Stimulated activated CD8-positive, alpha-beta memory T cell treated with anti-CD3 and anti-CD28 coated beads, Interleukin-7, amount 100 ng/mL, for 4 hours (primary cell): ENCODE results near the gene NT5DC3.

ENCODE experiments used
- DNase-seq, 2 donors: peaks; one replicate each; pipeline ENCODE4 v3.0.0-alpha.2; 2020; ENCODE audit warnings: low read depth in 2 of 2

The NT5DC3 gene

DNA sequence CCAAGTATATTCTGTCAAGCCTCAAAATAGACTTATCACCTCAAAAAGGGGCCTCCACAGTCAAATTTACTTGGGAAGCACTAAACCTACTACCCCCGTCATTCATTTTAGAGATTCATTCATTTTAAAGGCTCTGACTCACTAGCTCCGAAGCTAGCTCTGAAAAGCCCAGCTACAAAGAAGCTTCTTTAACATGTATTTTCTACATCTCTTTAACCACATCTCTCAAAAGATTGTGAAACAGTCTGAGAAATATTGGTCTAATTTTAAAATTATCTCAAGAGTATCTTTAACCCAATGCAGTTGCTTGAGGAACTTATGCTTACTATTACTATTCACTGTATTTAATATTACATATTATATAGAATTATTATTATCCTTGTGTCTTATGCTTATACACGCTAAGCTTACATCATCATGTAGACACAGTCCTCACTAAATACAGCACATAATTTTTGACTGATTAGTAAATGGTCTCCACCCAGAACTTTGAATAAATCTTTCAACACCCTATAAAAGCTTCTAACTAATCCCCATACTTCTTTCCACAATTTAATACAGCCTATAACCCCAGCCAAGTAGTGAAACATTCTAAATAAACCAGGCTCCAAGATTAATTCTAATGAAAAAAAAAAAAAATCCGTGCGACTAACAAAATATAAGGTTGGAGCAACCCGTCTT, 7.8 kb downstream of the NT5DC3 start:
- DNase-seq, result no peak

DNA sequence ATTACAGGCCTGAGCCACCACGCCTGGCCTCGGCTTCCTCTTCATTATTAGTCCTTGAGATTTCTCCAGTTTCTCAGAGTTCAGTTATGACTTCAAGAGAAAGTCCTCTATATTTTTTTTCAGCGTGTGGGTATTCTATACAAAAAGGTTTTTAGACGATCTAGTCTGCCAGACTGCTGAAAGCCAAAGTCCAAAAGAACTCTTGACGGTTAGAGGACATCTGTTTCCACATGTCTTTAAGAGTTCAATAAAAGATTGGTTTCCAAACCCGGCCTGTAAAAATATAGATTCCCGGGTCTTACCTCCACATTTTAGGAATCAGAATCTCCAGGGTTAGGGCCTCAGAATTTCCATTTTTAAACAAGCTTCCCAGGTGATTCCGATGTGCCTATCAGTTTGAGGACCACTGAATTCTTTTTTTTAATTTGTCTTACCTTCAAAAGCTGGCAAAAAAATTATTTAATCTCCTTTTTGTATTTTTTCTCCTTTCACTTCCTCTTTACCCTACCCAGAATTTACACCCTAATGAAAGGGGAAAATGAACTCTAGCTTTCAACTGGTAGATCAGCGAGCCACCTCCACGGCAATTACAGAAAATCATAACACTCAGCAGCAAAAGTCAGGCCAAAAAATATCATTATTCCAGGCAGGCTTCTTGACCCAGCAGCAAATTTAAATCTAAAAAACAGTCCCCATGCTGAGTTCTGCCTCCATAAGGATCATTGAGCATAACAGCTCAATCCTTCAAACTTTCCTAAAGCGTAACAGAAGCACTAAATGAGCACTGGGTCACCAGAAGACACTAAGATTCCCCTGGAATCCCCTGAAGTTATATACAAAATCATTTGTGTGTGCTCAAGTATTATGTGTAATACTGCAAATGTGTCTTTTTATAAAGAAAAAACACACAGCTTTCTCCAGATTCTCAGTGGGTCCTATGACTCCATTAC, 8.7 kb downstream of the NT5DC3 start:
- no peak for DNase-seq

DNA sequence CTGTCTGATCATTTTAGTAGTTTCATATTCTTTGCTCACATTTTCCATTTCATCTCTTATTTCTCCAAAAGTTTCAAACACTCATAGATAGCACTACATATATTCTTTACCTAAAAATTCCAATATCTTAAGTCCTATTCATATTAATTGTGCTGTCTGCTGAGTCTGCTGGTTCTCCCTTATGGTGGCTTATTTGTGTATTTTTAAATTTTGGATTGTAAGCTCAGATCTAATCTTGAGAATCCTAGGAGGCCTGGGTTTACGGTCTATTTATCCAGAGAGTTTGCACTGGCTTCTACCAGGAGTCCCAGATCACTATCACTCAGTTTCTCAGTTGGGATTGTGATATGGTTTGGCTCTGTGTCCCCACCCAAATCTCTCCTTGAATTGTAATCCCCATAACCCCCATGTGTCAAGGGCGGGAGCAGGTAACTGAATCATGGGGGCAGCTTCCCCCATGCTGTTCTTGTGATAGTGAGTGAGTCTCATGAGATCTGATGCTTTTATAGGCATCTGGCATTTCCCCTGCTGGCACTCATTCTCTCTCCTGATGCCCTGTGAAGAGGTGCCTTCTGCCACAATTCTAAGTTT, 10.2 kb downstream of the NT5DC3 start:
- no peak for DNase-seq

DNA sequence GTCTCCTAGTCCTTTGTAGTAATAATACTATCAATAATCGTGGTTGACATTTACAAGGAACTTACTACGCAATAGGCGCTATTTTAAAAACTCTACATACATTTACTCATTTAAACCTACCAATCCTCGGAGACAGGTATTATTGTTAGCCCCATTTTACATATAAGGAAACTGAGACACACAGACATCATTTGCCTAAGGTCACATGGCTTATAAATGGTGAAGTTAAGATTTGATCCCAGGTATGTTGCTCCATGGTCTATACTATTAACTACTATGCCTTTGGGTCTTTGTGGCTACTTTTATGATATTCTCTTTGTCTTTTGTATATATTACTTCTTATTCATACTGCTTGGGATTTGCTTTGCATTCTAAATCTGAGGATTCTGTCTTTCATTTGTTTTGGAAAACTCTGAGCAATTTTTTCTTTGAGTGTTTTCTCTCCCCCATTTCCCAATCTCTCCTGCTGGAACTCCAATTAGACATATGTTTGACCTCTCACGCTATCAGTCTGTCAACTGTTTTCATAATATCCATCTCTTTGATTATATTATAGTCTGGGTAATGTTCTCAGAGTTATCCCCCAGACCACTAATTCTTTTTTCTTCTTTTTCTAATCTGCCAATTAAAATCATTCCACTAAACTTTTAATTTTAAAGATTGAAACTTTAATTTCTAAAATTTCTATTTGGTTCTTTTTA, 10.9 kb downstream of the NT5DC3 start:
- DNase-seq, result no peak

DNA sequence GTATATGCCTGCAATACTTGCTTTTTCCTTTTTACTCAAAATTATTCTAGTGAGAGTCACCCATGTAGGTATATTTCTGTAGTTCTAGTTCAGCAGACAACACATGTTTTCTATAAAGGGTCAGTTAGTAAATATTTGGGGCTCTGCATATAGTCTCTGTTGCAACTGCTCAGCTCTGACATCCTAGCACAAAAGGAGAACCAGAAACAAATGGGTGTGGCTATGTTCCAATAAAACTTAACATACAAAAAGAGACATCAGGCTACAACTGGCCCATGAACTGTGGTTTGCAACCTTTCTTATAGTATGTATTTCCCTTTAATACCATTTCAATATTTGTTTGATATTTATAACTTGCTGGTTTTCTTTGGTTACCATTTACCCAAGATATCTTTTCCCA, 11.9 kb downstream of the NT5DC3 start:
- no peak for DNase-seq

DNA sequence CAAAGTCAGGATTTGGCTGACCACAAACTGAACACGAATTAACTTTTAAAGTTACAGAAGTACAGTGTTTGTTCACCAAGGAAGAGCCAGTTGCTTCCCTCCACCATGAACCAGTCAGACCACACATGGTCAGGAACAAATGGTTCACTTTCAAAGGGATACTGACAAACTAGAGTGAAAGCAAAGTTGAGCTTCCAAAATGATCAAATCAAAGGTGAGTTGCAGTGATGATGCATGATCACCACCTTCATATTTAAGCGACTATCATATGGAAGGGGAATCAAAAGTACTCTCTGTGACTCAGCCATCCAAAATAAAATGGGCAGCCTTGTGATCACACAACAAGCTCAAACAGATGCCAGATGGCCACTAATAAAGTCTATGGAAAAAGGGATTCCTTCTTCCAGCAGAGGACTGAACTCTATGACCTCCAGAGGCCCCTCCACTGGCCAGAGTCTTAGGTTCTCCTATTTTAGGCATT, 13.1 kb downstream of the NT5DC3 start:
- no peak for DNase-seq

DNA sequence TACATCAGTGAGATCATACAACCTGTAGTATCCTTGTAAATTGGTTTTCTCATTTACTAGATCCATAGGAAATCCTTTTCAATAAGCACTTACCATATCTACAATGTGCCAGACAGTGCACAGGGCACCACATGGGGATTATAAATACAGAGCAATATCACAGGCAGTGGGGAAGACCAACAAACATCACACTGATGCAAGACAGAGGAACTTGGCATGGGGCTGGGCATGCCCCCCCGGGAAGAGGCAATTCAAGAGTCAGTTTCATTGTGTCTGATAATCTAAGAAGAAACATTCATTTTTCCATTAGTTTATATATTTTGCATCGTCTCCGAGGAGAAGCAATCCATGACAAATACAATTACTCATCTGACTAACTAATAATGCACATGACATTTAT, 16.2 kb downstream of the NT5DC3 start:
- DNase-seq, result no peak

DNA sequence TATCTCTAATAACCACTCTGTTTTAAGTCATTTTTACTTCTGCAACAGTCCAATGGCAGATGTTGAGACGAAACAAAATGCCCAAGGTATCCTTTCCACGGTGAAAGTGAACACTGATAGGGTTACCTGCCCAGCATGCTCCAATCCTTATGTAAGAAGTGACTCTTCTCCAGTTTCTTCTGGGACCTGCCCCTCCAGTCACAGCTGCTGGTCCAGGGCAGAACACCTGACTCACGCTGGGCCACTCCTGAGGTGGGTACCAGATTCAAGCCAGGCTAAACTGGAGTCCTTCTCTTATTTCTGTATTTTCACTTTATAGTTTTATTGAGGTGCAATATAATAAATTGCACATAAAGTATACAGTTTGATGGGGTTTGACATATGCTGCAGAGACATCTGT, 16.7 kb downstream of the NT5DC3 start:
- no peak for DNase-seq

DNA sequence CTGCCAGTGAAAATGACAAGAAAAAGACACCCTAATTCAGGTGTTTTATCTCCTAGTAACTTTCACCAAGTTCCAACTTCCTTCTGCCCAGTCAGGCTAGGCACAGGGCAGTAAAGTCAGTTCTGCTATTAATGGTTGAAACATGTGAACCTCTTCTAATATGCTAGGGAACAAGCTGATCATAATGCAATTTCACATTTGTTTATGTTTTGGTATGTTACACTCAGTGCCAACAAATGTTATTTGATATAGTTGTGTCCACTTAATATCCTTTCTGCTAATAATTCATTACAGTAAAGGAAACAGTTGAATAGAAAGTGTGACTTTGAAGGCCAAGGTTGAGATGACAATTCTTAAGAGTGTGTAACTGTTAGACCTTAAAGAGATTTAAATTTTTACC, 17.2 kb downstream of the NT5DC3 start:
- DNase-seq, result no peak

DNA sequence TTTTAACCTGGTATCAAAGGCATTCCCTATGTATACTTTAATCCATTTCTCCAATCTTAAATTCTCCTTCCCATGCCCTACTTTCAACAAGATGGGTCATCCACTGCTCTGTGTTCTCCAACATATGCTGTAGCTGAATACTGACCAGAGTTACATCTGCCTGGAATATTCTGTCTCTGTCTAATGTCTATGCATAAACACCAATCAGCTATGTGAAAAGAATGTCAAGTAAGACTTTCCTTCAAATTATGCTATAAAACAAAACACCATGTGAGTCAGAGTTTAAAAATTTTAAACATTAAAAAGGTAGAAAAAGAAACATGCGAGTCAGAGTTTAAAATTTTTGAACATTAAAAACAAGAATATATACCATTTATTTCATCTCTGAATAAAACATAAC, 19.3 kb downstream of the NT5DC3 start:
- no peak for DNase-seq

DNA sequence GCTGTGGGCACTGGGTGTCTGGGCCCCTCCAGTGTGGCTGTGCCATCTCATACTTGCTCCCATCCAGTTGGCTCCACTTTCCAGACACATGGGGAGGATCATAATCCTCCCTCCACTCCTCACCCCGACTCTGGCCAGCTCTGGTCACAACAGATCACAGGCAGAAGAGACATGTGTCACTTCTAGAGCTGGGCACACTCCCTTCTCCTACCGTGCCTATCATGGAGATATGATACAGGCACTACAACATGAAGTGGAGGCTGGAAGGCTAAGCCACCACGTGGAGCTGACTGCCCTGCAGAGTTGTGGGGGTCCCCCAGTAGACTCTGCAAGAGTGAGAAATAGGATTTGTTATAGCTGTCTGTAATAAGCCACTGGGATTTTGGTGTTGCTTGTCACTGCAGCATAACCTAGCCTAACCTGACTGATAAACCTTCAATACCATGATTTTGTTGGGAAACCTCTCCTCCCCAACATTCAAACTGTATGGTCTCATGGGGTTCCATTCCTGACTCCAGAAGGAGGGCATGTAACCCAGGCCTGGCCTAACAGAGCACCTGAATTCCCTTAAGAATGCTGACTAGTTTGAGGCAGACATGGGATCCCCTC, 20.0 kb downstream of the NT5DC3 start:
- no peak for DNase-seq

DNA sequence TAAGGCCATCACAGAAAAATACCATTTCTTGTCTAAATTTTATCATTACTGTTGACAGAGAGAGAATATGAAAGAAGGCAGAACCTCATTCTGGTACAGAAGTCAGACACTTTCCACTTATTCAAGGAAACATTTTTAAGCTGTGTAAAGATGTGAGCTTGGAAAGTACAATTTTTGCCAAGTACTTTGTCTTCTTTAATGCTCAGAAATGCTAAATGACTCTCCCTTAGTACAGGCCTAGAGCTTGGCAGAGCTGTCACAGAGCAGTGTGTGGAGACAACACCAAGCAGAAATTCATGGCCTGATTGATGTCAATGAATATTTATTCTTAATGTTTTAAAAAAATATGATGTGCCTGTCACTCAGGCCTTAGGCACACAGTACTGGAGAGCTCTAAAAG, 20.7 kb downstream of the NT5DC3 start:
- DNase-seq, result no peak

DNA sequence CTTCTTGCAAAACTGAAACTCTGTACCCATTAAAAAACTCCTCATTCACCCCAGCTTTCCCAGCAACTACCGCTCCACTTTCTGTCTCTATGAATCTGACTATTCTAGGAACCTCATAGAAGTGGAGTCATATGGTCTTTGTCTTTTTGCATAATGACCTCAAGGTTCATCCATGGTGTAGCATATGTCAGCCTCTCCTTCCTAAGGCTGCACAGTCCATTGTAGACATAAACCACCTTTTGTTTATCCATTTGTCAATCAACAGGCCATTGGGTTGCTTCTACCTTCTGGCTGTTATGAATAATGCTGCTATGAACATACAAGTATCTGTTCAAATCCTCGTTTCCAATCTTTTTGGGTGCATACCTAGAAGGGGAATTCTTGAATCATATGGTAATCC, 21.1 kb downstream of the NT5DC3 start:
- no peak for DNase-seq

DNA sequence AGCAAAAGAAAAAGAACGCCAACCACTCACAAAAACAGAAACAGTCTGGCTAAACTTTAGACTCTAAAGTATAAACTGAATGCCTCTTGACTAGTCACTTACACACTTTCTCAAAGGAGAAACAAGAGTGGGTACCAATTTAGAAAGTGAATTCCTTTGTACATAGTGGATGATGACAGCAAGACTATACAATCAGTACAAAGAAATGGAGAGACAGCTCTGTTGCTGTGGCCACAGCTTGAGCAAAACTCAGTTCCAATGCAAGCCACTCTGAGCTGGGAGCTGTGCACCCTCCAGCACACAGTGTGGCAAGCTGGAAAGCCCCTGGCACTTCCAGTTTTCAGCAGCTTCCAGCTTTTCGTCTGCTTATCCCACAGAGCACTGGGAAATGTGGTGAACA, 21.7 kb downstream of the NT5DC3 start:
- no peak for DNase-seq

DNA sequence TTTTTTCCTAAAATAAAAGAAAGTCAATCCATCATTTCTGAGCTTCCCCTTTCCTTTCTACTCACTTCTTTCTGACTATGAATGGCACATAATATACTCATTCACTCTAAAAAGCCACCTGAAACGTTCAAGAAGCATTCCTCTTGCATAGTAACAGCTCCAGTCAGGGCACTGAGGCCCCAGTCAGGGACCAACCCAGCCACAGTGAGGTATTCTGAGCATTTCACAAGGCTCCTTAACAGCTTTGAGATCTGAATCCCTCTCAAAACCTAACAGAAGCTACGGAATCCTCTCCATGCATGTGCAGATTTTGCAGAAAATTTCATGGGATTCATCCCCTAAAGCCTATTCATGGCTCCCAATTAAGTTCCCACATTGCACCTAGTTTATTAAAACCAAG, 23.2 kb downstream of the NT5DC3 start:
- no peak for DNase-seq

DNA sequence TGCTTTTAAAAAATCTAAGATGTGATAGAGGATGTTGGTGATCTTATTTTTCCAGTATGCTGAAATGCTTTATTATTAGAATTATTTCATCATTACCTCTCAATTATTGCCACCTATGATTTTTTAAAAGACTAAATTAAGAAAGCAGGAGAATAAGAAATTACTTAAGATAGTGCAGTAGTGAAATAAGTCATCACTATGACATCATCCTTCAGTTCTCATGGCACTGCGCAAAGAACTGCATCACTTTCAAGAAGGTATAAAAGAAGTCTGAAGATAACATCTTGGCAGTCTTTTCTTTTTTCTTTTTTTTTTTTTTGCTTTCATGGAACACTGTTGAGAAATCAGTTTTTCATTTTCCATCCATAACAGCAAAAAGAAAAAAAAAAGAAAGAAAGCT, 24.4 kb downstream of the NT5DC3 start:
- no peak for DNase-seq

DNA sequence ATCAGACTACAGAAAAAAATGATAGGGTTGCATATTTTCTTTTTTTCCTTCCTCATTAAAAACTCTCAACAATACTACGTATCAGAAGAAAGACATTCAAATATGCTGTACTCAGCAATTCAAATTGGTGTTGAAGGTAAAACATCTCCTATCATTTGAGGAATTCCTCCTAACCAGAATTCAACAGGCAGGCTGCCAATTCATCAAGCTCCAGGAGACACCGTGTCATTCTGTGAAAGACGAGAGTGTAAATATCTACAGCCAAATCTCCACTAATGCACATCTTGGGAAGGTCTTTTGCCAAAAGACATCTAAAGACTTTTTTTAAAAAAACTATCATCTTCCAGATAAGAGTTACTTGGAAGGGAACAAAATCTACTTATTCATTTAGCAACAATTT, 26.6 kb downstream of the NT5DC3 start:
- no peak for DNase-seq

DNA sequence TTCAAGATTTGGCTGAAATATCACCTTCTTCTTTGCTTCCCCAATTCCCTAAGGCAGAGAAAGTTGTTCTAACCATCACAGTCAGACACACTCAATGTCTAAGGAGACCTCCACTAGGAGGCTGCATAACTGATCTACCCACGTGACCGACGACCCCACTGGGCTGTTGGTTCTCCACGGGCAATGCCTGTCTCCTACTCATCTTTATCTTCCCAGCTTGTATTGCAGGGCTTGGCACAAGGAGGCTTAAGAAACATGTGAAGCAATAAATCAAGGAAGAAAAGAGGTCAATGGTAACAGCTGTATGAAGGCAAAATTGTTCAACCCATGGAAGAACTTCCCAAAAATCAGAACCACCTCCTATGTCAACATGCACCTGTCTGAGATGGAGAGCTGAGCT, 27.1 kb downstream of the NT5DC3 start:
- DNase-seq, result no peak

DNA sequence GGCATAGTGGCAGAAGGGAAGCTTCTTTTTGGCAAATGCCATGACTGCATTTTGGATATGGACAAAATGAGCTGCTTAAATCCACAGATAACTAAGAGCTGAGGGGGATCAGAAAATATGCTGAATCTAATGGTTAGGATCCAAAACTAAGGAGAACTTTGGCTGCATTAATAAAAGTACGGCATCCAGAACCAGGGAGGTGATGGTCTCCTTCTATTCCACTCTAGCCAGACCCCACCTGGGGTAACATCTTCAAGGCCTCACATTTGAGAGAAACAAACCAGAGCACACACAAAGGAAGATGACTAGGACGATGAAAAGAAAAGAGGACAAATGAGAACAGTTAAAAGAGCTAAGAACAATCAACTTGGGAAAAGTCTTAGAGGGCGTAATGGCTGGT, 27.6 kb downstream of the NT5DC3 start:
- DNase-seq, result no peak

DNA sequence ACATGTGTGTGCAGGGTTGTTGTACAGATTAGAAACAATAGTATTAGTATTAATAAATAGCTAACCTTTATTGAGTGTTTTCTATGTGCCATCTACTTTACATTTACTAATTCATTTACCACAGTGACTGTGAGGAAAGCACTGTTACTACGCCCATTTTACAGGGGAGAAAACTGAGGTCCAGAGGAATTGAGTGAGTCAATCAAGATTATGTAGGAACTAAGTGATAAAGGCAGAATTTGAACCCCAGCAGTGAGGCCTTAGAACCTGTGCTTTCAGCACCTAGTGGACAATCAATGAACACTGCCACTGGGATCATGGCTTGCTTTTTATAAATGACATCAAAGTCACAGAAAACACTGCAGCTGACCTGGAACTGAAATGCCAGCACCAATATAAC, 28.2 kb downstream of the NT5DC3 start:
- DNase-seq, result no peak

DNA sequence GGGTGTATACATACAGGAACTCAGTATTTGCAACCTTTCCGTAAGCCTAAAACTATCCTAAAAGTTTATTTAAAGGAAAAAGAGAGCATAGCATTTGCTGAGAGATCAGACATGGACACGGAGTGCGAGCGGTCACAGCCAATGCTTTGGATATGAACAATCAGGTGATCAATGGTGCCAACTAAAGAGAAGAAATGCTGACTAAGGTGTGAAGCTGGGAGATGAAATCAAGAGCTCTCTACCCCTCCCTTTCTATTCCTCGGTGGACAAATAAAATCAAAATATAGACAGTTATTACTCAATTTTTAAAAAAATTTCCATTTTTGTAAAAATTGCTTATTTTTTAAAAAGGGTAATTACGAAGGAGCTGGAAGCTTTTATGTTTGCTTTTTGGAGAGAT, 29.2 kb downstream of the NT5DC3 start:
- no peak for DNase-seq

DNA sequence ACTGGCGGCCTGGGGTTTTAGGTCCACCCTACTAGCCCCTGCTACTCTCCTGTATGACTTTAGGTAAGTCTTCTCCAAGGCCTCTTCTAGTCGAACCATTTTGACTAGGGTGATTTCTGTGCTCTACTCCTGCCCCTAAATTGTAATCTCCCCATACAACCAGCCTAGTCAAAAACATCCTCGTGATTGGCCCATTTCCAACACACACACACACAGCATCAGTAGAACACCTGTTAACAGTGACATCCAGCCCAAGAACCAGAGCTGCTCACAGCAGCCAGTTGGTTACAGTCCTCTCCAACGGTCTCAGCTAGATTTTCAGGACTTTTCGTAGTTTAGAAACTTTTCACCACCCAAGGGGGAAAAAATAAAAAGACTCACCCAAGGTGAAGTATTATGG, 30.9 kb downstream of the NT5DC3 start:
- no peak for DNase-seq
